Natural killer cell (primary cell): ENCODE results near the gene PLEKHG1. TPM values are rescaled to one million over a fixed set of nuclear protein-coding genes. Genes with fewer than 3 reads are reported as not detected.

Source experiments
- ATAC-seq, 3 donors: fragments of 150-1000 bp in 2 of 3; fragments of 200-7000 bp in 1 of 3; cut with Tn5 transposase; 1 replicate in 1 of 3; 2 replicates in 2 of 3; pipeline ENCODE4 v1.10.0; 2021; ENCODE audit warnings: mild to moderate bottlenecking in 2 of 3, moderate library complexity in 2 of 3
- DNase-seq, 2 donors: peaks; one replicate each; pipeline versions ENCODE4 v3.0.0 to v3.0.0-alpha.2; 2013 to 2021; ENCODE audit warnings: mixed read lengths in 1 of 2
- H3K27ac ChIP-seq: one replicate; pipeline ENCODE4 v1.5.1; 2013; ENCODE audit warnings: mild to moderate bottlenecking, low read length
- H3K27me3 ChIP-seq: one replicate; pipeline ENCODE4 v1.6.1; 2013; ENCODE audit warnings: low read length; ENCODE audit not compliant: control insufficient read depth, insufficient read depth
- H3K36me3 ChIP-seq: one replicate; pipeline ENCODE4 v1.6.1; 2013; ENCODE audit warnings: low read length; ENCODE audit not compliant: control insufficient read depth, insufficient read depth
- H3K4me1 ChIP-seq: one replicate; pipeline ENCODE4 v1.6.1; 2013; ENCODE audit warnings: low read length; ENCODE audit not compliant: control insufficient read depth, insufficient read depth
- H3K4me3 ChIP-seq: one replicate; pipeline ENCODE4 v1.5.1; 2013; ENCODE audit warnings: low read length
- H3K9me3 ChIP-seq: one replicate; pipeline ENCODE4 v1.6.1; 2013; ENCODE audit warnings: low read length; ENCODE audit not compliant: control insufficient read depth, insufficient read depth
- H3K27ac Mint-ChIP-seq, 2 donors: one replicate each; pipeline ENCODE4 v1.8.0; 2022; ENCODE audit warnings: mild to moderate bottlenecking in 2 of 2, mixed read lengths in 2 of 2, moderate library complexity in 1 of 2
- H3K27me3 Mint-ChIP-seq, 2 donors: one replicate each; pipeline ENCODE4 v1.8.0; 2022; ENCODE audit warnings: low read depth in 2 of 2, mixed read lengths in 2 of 2
- H3K36me3 Mint-ChIP-seq: one replicate; pipeline ENCODE4 v1.8.0; 2022; ENCODE audit warnings: mixed read lengths
- H3K4me1 Mint-ChIP-seq, 2 donors: one replicate each; pipeline ENCODE4 v1.8.0; 2022; ENCODE audit warnings: mixed read lengths in 2 of 2
- H3K4me3 Mint-ChIP-seq: one replicate; pipeline ENCODE4 v1.8.0; 2022; ENCODE audit warnings: mild to moderate bottlenecking, moderate library complexity, mixed read lengths
- H3K9me3 Mint-ChIP-seq, 2 donors: one replicate each; pipeline ENCODE4 v1.8.0; 2022; ENCODE audit warnings: mixed read lengths in 2 of 2
- WGBS: methylation state at CpG from one replicate; pipeline ENCODE4 v1.1.7; 2013; ENCODE audit warnings: missing lambda C conversion rate; ENCODE audit not compliant: insufficient coverage; 5-methylcytosine and 5-hydroxymethylcytosine counted together
- intact Hi-C: fragments of 100-400 bp; cut with micrococcal nuclease; formaldehyde crosslinking; loops from one replicate; pipeline ENCODE4 v1.14.2; 2022
- total RNA-seq, 4 donors: library from RNA; stranded (reverse); fragments of 120-200 nt in 1 of 4; gene quantifications; one replicate each; pipeline versions ENCODE4 v1.2.3 to v1.2.4, GENCODE V29; 2013 to 2022
- TF ChIP-seq, protein P1 (sequence below): fragments of 200-600 bp; IDR thresholded peaks from one replicate; pipeline ENCODE4 v1.8.0; 2022; ENCODE audit warnings: antibody characterized with exemption

PLEKHG1 gene
- total RNA-seq, 3 donors from 2014 or later (not counting 1 experiment from before 2014, with no cell fraction given) = 0.29 to 1.4 (median 0.54) TPM

DNA sequence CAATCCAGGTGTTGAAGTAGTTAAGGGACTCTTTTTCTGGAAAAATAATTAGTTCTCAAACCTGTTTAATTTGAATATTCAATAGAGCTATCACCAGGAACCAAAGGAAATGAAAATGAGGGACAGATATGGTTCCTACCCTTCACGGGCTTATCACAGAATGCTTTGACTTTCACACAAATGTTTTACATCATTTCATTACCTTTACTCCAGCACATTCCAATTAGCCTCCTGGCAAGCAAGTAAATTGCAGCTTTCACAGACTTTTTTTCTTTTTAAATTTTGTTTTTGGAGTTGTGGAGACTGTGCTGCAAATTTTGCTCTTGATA, 35.2 kb downstream of the PLEKHG1 start:
- Histone ChIP-seq H3K9me3 (no peaks in the 10 kb centered on the region), H3K27ac (peak overlapping the region; percentile 71), H3K27me3 (no peaks in the 10 kb centered on the region), H3K4me3 (no peak overlapping the region), H3K4me1 (peaks cover 4% of the 10 kb centered on the region), H3K36me3 (no peaks in the 10 kb centered on the region)
- intact Hi-C loops = no loop called here
- H3K4me3 Mint-ChIP-seq = no peak overlapping the region
- peaks cover 18 to 21% of the 10 kb centered on the region in 2 donors for H3K27me3 Mint-ChIP-seq
- no peak overlapping the region for H3K27ac Mint-ChIP-seq
- TF ChIP-seq, protein P1, sequence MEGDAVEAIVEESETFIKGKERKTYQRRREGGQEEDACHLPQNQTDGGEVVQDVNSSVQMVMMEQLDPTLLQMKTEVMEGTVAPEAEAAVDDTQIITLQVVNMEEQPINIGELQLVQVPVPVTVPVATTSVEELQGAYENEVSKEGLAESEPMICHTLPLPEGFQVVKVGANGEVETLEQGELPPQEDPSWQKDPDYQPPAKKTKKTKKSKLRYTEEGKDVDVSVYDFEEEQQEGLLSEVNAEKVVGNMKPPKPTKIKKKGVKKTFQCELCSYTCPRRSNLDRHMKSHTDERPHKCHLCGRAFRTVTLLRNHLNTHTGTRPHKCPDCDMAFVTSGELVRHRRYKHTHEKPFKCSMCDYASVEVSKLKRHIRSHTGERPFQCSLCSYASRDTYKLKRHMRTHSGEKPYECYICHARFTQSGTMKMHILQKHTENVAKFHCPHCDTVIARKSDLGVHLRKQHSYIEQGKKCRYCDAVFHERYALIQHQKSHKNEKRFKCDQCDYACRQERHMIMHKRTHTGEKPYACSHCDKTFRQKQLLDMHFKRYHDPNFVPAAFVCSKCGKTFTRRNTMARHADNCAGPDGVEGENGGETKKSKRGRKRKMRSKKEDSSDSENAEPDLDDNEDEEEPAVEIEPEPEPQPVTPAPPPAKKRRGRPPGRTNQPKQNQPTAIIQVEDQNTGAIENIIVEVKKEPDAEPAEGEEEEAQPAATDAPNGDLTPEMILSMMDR = no peak
- 20% methylated on average over 1 of the region's 1 CpG for WGBS
- peaks cover 5 to 9% of the 10 kb centered on the region in 2 donors for H3K4me1 Mint-ChIP-seq
- DNase-seq = no peak
- no peaks in the 10 kb centered on the region for H3K9me3 Mint-ChIP-seq
- no peaks in the 10 kb centered on the region for H3K36me3 Mint-ChIP-seq
- ATAC-seq = no peak

DNA sequence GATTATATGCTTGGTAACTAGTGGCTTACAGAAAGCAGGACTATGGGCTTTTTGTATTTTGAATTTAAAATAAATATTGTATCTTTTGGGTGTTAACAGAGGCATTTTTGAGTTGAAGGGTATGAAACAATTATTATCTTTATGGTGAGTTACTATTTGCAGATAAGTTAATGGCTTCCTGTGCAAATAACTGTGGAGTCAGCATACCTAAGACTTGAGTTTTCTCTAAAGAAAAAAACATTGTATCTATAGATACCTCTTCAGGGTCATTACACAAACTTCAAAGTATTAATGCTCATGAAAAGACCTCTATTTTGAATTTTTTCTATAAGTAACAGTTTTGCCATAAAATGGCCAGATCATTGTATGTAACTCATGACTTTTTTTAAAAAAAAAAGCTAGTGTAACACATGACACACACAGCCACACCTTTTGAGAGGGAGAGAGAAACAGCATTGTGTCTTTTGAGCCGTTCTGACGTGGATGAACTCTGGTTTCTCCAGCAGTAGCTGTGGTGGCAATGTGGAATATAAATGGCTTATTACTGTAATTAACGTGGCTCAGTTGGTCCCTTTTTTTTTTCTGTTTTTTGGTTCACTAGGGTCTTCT, 36.3 kb downstream of the PLEKHG1 start:
- no peaks in the 10 kb centered on the region for H3K36me3 Mint-ChIP-seq
- TF ChIP-seq, protein P1 = no peak
- H3K27me3 ChIP-seq = no peaks in the 10 kb centered on the region
- intact Hi-C loops = no loop called here
- peaks cover 5 to 9% of the 10 kb centered on the region in 2 donors for H3K4me1 Mint-ChIP-seq
- H3K36me3 ChIP-seq = no peaks in the 10 kb centered on the region
- peak in 1 of 2 donors; percentile 45 for DNase-seq
- peaks cover 16 to 21% of the 10 kb centered on the region in 2 donors for H3K27me3 Mint-ChIP-seq
- H3K4me1 ChIP-seq = peaks cover 4% of the 10 kb centered on the region
- H3K9me3 Mint-ChIP-seq = no peaks in the 10 kb centered on the region
- peak overlapping the region; percentile 22 for H3K27ac ChIP-seq
- WGBS = 81% methylated on average over 3 of the region's 3 CpGs
- ATAC-seq = no peak
- no peak overlapping the region for H3K27ac Mint-ChIP-seq
- no peaks in the 10 kb centered on the region for H3K9me3 ChIP-seq
- H3K4me3 Mint-ChIP-seq = no peak overlapping the region
- no peak overlapping the region for H3K4me3 ChIP-seq

DNA sequence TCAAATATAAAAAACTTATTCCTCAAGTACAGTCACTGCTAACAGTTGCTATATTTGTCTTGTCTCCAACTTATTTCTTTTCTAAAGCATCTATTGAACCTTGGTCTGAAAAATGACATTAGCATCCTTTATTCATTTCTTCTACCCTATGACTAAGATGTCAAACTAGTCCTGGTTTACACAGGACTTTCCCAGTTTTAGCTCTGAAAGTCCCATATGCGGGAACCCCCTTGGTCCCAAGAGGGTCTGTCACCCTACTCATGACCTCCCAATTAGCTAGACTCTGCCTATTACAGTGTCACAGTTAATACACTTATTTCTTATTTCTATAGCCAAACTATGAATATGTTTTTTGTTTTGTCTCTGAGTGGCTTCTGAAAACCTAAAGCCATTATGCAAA, 37.1 kb downstream of the PLEKHG1 start:
- no peak overlapping the region for H3K4me3 ChIP-seq
- Mint-ChIP-seq H3K9me3 (no peaks in the 10 kb centered on the region), H3K27me3 (peaks cover 16 to 21% of the 10 kb centered on the region in 2 donors), H3K4me3 (no peak overlapping the region), H3K4me1 (peaks cover 9 to 10% of the 10 kb centered on the region in 2 donors), H3K36me3 (no peaks in the 10 kb centered on the region), H3K27ac (no peak overlapping the region)
- intact Hi-C loops = no loop called here
- peaks cover 4% of the 10 kb centered on the region for H3K4me1 ChIP-seq
- H3K36me3 ChIP-seq = no peaks in the 10 kb centered on the region
- TF ChIP-seq, protein P1 = no peak
- 59% methylated on average over 1 of the region's 1 CpG for WGBS
- ATAC-seq (no peak), DNase-seq (no peak)
- no peaks in the 10 kb centered on the region for H3K27me3 ChIP-seq
- peak overlapping the region; percentile 22 for H3K27ac ChIP-seq
- no peaks in the 10 kb centered on the region for H3K9me3 ChIP-seq

DNA sequence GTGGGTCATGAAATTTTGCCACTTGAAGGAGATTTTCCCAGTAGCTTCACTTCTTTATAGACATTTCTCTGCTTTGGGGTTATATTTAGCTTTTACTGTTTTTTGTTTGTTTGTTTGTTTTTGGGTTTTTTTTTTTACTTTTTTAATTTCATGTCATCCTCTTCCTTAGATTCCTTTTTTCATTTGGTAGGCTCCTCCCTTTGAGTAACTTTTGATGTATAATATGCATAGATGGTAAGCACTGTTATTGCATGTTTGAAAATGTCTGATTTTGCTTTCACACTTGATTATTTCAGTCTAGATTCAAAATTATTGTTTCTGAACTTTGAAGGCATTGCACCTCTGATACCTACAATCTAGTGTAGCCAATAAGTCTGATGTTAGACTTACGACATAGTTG, 37.6 kb downstream of the PLEKHG1 start:
- Histone ChIP-seq H3K27me3 (no peaks in the 10 kb centered on the region), H3K36me3 (no peaks in the 10 kb centered on the region), H3K4me3 (no peak overlapping the region), H3K4me1 (peaks cover 2% of the 10 kb centered on the region), H3K27ac (no peak overlapping the region), H3K9me3 (no peaks in the 10 kb centered on the region)
- Mint-ChIP-seq H3K9me3 (no peaks in the 10 kb centered on the region), H3K4me3 (no peak overlapping the region), H3K36me3 (no peaks in the 10 kb centered on the region), H3K4me1 (peaks cover 9 to 10% of the 10 kb centered on the region in 2 donors), H3K27me3 (peaks cover 16 to 21% of the 10 kb centered on the region in 2 donors), H3K27ac (no peak overlapping the region)
- no peak for ATAC-seq
- no CpG with 5 or more reads among the region's 1 CpG for WGBS
- DNase-seq = no peak
- TF ChIP-seq, protein P1 = no peak
- intact Hi-C loops = no loop called here
